Endodermal cell (in vitro differentiated cells): Measurements from ENCODE around the gene PLAC1. TPM values are rescaled to one million over a fixed set of nuclear protein-coding genes. Genes with fewer than 3 reads are reported as not detected.

Experiments used
- DNase-seq: peaks from one replicate; pipeline ENCODE4 v3.0.0-alpha.2; 2017
- H3K27ac ChIP-seq: 2 replicates; pipeline ENCODE4 v1.5.1; 2013; ENCODE audit warnings: mild to moderate bottlenecking, low read depth, low read length, moderate library complexity
- H3K27me3 ChIP-seq: 2 replicates; pipeline ENCODE4 v1.6.1; 2013; ENCODE audit warnings: mild to moderate bottlenecking, low read length, moderate library complexity; ENCODE audit not compliant: insufficient read depth, control insufficient read depth, poor library complexity, severe bottlenecking
- H3K36me3 ChIP-seq: 2 replicates; pipeline ENCODE4 v1.7.0; 2013; ENCODE audit warnings: mild to moderate bottlenecking, low read length, moderate library complexity; ENCODE audit not compliant: control insufficient read depth, insufficient read depth
- H3K4me1 ChIP-seq: one replicate; pipeline ENCODE4 v1.7.0; 2013; ENCODE audit warnings: low read length; ENCODE audit not compliant: control insufficient read depth, insufficient read depth
- H3K4me3 ChIP-seq: 2 replicates; pipeline ENCODE4 v1.5.1; 2013; ENCODE audit warnings: mild to moderate bottlenecking, low read length, moderate library complexity
- H3K9ac ChIP-seq: 2 replicates; pipeline ENCODE4 v1.6.1; 2013; ENCODE audit warnings: mild to moderate bottlenecking, low read length, moderate library complexity; ENCODE audit not compliant: poor library complexity, severe bottlenecking; ENCODE audit errors: extremely low read depth
- H3K9me3 ChIP-seq: 2 replicates; pipeline ENCODE4 v1.6.1; 2013; ENCODE audit warnings: mild to moderate bottlenecking, low read length, moderate library complexity; ENCODE audit not compliant: control insufficient read depth
- H3K27ac Mint-ChIP-seq: 2 replicates; pipeline ENCODE4 v1.8.0; 2020; ENCODE audit warnings: mixed read lengths
- H3K27me3 Mint-ChIP-seq: 2 replicates; pipeline ENCODE4 v1.8.0; 2021; ENCODE audit warnings: mild to moderate bottlenecking, mixed read lengths; ENCODE audit not compliant: insufficient read depth
- H3K36me3 Mint-ChIP-seq: 2 replicates; pipeline ENCODE4 v1.8.0; 2020; ENCODE audit warnings: low read depth, mixed read lengths
- H3K4me1 Mint-ChIP-seq: 2 replicates; pipeline ENCODE4 v1.8.0; 2020; ENCODE audit warnings: mixed read lengths
- H3K4me3 Mint-ChIP-seq: 2 replicates; pipeline ENCODE4 v1.8.0; 2020; ENCODE audit warnings: mild to moderate bottlenecking, moderate library complexity, mixed read lengths
- H3K9me3 Mint-ChIP-seq: 2 replicates; pipeline ENCODE4 v1.8.0; 2020; ENCODE audit warnings: mild to moderate bottlenecking, mixed read lengths
- WGBS, 2 experiments: methylation state at CpG; one replicate each; pipeline versions ENCODE4 v1.1.5 to v1.1.7; 2013; ENCODE audit warnings: missing lambda C conversion rate in 2 of 2, mixed read lengths in 1 of 2; ENCODE audit not compliant: insufficient coverage in 1 of 2, insufficient read length in 1 of 2; 5-methylcytosine and 5-hydroxymethylcytosine counted together
- total RNA-seq, 2 donors: library from RNA; stranded (reverse); fragmentation: NEBNext Ultra II Directional in 1 of 2; extraction: Animal tissue kit (Norgen Biotek cat#: 25700) in 1 of 2; gene quantifications; 2 replicates in 1 of 2; 3 replicates in 1 of 2; pipeline ENCODE4 v1.2.1, GENCODE V29; 2021
- TF ChIP-seq, protein P1 (sequence below): fragments of 200-600 bp; sonication (generic); conservative IDR thresholded peaks from 2 replicates; pipeline ENCODE4 v1.5.0; 2021; ENCODE audit warnings: antibody characterized with exemption, mild to moderate bottlenecking

PLAC1 gene
- total RNA-seq, 2 donors from 2014 or later = not detected

DNA sequence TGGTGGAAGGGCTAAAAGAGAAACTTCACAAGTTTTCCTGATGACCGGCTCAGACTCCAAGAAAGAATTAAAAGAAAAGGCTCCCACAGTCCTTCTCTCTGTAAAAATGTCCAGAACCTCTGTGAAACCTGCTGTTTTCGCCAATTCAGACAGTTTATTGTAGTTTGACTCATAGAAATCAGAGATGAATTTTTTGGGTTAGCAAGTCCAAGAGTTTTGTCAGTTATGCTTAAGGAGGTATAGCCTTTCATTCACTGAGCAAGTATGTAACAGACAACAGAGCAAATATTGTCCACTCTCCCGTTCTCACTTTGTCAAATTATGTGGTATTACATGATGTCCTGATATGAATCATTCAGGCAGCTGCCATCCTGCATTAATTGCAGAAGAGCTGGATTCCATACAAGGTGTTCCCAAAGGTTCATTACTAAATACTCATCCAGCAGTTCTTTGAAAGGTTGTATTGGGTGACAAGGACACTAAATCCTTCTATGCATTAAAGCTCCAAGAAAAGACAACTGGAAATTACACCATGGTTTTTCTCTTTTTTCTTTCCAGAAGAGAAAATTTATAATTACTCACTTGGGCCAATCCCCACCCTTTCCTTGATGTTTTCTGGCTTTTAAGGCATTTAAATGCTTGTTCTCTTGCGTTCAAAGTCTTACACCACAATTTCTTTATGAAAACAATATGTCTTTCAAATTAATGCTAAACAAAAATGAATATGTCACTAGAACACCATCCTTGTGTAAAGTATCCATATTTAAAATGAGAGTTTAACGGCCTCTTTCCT lies 30.0 kb upstream of the PLAC1 start:
- Histone ChIP-seq H3K4me3 (no peak overlapping the region), H3K4me1 (no peaks in the 10 kb centered on the region), H3K27me3 (no peaks in the 10 kb centered on the region), H3K9ac (no peak overlapping the region), H3K27ac (no peak overlapping the region), H3K36me3 (no peaks in the 10 kb centered on the region), H3K9me3 (no peaks in the 10 kb centered on the region)
- H3K36me3 Mint-ChIP-seq = no peaks in the 10 kb centered on the region
- no peaks in the 10 kb centered on the region for H3K27me3 Mint-ChIP-seq
- no peaks in the 10 kb centered on the region for H3K4me1 Mint-ChIP-seq
- TF ChIP-seq, protein P1, sequence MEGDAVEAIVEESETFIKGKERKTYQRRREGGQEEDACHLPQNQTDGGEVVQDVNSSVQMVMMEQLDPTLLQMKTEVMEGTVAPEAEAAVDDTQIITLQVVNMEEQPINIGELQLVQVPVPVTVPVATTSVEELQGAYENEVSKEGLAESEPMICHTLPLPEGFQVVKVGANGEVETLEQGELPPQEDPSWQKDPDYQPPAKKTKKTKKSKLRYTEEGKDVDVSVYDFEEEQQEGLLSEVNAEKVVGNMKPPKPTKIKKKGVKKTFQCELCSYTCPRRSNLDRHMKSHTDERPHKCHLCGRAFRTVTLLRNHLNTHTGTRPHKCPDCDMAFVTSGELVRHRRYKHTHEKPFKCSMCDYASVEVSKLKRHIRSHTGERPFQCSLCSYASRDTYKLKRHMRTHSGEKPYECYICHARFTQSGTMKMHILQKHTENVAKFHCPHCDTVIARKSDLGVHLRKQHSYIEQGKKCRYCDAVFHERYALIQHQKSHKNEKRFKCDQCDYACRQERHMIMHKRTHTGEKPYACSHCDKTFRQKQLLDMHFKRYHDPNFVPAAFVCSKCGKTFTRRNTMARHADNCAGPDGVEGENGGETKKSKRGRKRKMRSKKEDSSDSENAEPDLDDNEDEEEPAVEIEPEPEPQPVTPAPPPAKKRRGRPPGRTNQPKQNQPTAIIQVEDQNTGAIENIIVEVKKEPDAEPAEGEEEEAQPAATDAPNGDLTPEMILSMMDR = no peak
- peaks cover 52% of the 10 kb centered on the region for H3K9me3 Mint-ChIP-seq
- no peak overlapping the region for H3K4me3 Mint-ChIP-seq
- no peak overlapping the region for H3K27ac Mint-ChIP-seq
- 92 to 95% methylated on average over 2 to 5 of the region's 5 CpGs for WGBS, 2 experiments
- DNase-seq = no peak

DNA sequence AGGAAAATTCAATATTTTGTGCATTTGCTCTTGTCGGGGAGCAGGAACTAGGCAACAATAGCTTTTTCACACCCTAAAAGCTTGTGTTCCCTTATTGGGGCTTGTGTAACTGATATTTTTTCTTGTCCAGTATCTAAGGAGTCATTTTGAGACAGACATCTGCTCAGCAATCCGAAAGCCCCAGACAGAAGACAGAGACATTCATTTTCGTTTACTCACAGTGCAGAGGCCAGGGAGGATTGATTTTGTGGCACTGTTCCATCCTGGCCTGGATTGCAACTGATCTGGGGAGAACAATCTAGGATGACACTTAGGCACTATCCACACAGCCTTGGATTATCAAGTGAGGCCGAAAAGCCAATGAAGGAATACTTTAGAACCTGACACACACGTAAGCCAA lies 27.4 kb upstream of the PLAC1 start:
- no peak for DNase-seq
- H3K27ac Mint-ChIP-seq = no peak overlapping the region
- Histone ChIP-seq H3K27ac (no peak overlapping the region), H3K9me3 (no peaks in the 10 kb centered on the region), H3K27me3 (no peaks in the 10 kb centered on the region), H3K4me1 (no peaks in the 10 kb centered on the region), H3K36me3 (no peaks in the 10 kb centered on the region), H3K9ac (no peak overlapping the region), H3K4me3 (no peak overlapping the region)
- no peaks in the 10 kb centered on the region for H3K27me3 Mint-ChIP-seq
- H3K36me3 Mint-ChIP-seq = no peaks in the 10 kb centered on the region
- 90 to 99% methylated on average over 2 to 5 of the region's 5 CpGs for WGBS, 2 experiments
- H3K9me3 Mint-ChIP-seq = peaks cover 56% of the 10 kb centered on the region
- no peaks in the 10 kb centered on the region for H3K4me1 Mint-ChIP-seq
- TF ChIP-seq, protein P1 = no peak
- H3K4me3 Mint-ChIP-seq = no peak overlapping the region

DNA sequence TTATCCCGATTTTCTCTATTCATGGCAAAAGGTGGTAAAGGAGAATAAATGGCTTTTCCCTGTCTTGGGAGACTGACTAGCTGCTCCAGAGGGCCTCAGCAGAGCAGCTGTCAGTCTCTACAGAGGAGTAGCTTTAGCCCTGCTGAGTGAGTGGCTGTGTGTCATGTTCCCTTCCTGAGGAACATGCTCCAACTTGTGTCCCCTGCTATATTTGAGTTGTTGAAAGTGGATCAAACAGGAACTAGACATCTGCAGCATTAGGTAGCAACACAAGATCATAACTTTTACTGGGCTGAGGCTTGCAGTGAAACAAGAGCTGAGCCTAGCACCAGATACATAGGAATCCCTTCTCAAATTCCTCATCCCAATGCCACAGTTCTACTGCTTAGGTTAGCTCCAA lies 26.7 kb upstream of the PLAC1 start:
- no peak overlapping the region for H3K4me3 ChIP-seq
- no peaks in the 10 kb centered on the region for H3K4me1 ChIP-seq
- H3K4me1 Mint-ChIP-seq = no peaks in the 10 kb centered on the region
- no peaks in the 10 kb centered on the region for H3K27me3 ChIP-seq
- H3K27ac ChIP-seq = no peak overlapping the region
- H3K9ac ChIP-seq = no peak overlapping the region
- H3K4me3 Mint-ChIP-seq = no peak overlapping the region
- peaks cover 58% of the 10 kb centered on the region for H3K9me3 Mint-ChIP-seq
- no peak overlapping the region for H3K27ac Mint-ChIP-seq
- no peak for DNase-seq
- no peaks in the 10 kb centered on the region for H3K36me3 ChIP-seq
- WGBS, 2 experiments = 93% methylated on average over 1 of the region's 1 CpG; no CpG with 5 or more reads in 1 of the 2 experiments
- no peaks in the 10 kb centered on the region for H3K9me3 ChIP-seq
- TF ChIP-seq, protein P1 = no peak
- H3K27me3 Mint-ChIP-seq = no peaks in the 10 kb centered on the region
- H3K36me3 Mint-ChIP-seq = no peaks in the 10 kb centered on the region
